ENCODE measurements around the gene CLASP1.
"Not testable (repeated sequence)": the region's sequence is repeated elsewhere in the genome, so short reads cannot be mapped to it uniquely, and the experiment has no call there.

Gene CLASP1

DNA sequence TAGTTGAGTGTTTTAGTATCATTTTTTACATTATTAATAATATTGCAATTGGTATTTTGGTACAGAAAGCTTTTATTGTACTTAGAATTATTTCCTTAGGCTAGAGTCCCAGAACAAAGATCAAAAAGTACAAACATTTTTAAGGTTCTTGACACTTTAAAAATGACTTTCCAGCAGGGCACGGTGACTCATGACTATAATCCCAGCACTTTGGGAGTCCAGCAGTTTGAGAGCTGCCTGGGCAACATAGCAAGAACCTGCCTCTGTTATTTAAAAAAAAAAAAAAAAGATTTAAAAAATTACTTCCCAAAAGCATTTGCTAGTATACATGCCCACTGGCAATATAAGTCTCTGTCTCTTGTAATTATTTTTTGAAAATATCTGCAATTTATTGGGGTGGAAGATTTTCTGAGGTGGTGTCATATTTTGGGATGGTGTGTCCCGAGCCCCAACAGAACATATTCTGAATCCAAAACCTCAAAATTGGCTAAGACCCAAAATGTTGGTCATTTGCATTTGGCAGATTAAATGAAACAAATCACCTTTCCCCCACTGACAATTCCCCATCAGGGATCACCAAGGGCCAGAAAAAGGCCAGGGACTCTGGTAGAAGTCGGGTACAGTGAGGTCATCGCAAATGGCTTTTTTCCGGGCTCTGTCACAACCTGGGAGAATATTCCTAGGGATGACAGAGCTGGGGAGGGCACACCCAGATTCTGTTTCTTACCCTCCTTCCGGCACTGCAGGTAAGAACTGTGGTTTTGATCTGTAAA is 45.3 kb upstream of the CLASP1 start:
- Histone ChIP-seq H3K4me3 (ENCODE audit: low read depth, low read length) (no peak overlapping the region), H3K27me3 (ENCODE audit: insufficient read depth, low read depth, severe bottlenecking) (no peaks in the 10 kb centered on the region), H3K9me3 (ENCODE audit: severe bottlenecking) (no peaks in the 10 kb centered on the region), H3K36me3 (no peaks in the 10 kb centered on the region), H3K27ac (no peak overlapping the region)
- TF ChIP-seq CTCF (IDR thresholded peaks at IDR 0.05; ENCODE audit: low read depth, low read length) = no peak
- DNase-seq = no peak

DNA sequence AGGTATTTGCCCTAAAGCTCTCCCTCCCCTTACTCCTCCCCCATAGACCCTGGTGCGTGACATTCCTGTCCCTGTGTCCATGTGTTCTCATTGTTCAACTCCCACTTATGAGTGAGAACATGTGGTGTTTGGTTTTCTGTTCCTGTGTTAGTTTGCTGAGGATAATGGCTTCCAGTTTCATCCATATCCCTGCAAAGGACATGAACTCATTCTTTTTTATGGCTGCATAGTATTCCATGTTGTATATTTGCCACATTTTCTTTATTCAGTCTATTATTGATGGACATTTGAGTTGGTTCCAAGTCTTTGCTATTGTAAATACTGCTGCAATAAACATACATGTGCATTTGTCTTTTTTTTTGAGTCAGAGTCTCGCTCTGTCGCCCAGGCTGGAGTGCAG is 41.3 kb upstream of the CLASP1 start:
- H3K9me3 ChIP-seq (ENCODE audit: severe bottlenecking); H3K27ac ChIP-seq; H3K27me3 ChIP-seq (ENCODE audit: insufficient read depth, low read depth, severe bottlenecking); DNase-seq; H3K4me3 ChIP-seq (ENCODE audit: low read depth, low read length); H3K36me3 ChIP-seq: not testable (repeated sequence)

DNA sequence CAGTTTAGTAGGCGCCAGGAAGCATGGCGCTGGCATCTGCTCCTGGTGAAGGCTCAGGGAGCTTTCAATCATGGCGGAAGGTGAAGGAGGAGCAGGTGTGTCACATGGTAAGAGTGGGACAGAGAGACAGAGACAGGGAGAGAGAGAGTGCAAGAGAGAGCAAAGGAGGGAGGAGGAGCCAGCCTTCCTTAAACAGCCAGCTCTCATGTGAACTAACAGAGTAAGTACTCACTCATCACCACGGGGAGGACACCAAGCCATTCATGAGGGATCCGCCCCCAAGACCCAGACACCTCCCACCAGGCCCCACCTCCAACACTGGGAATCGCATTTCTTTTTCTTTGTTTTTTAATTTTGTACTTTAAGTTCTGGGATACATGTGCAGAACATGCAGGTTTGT is 40.8 kb upstream of the CLASP1 start:
- no peak overlapping the region for H3K27ac ChIP-seq
- H3K9me3 ChIP-seq (ENCODE audit: severe bottlenecking) = no peaks in the 10 kb centered on the region
- no peak for DNase-seq
- H3K4me3 ChIP-seq (ENCODE audit: low read depth, low read length) = no peak overlapping the region
- no peak for TF ChIP-seq CTCF (IDR thresholded peaks at IDR 0.05; ENCODE audit: low read depth, low read length)
- no peaks in the 10 kb centered on the region for H3K36me3 ChIP-seq
- H3K27me3 ChIP-seq (ENCODE audit: insufficient read depth, low read depth, severe bottlenecking) = no peaks in the 10 kb centered on the region

- Histone ChIP-seq H3K27me3 (ENCODE audit: insufficient read depth, low read depth, severe bottlenecking) (no peaks in the 10 kb centered on the region), H3K4me3 (ENCODE audit: low read depth, low read length) (no peak overlapping the region), H3K27ac (no peak overlapping the region), H3K36me3 (no peaks in the 10 kb centered on the region), H3K9me3 (ENCODE audit: severe bottlenecking) (no peaks in the 10 kb centered on the region)
- peak; percentile 24 for DNase-seq
- TF ChIP-seq CTCF (IDR thresholded peaks at IDR 0.05; ENCODE audit: low read depth, low read length) = peak; percentile 25; the same call in 1 of the 2 replicates
Measured at GRCh38 chr2:121689356-121689755, 40.1 kb upstream of the CLASP1 start.

GRCh38 chr2:121688820-121689219 is 39.6 kb upstream of the CLASP1 start:
- no peak for TF ChIP-seq CTCF (IDR thresholded peaks at IDR 0.05; ENCODE audit: low read depth, low read length)
- no peak overlapping the region for H3K4me3 ChIP-seq (ENCODE audit: low read depth, low read length)
- DNase-seq = no peak
- H3K27me3 ChIP-seq (ENCODE audit: insufficient read depth, low read depth, severe bottlenecking) = no peaks in the 10 kb centered on the region
- H3K9me3 ChIP-seq (ENCODE audit: severe bottlenecking) = no peaks in the 10 kb centered on the region
- H3K27ac ChIP-seq = no peak overlapping the region
- no peaks in the 10 kb centered on the region for H3K36me3 ChIP-seq

- peaks cover 14% of the 10 kb centered on the region for H3K9me3 ChIP-seq (ENCODE audit: severe bottlenecking)
- H3K27ac ChIP-seq = no peak overlapping the region
- no peaks in the 10 kb centered on the region for H3K27me3 ChIP-seq (ENCODE audit: insufficient read depth, low read depth, severe bottlenecking)
- no peak for DNase-seq
- H3K36me3 ChIP-seq = no peaks in the 10 kb centered on the region
- H3K4me3 ChIP-seq (ENCODE audit: low read depth, low read length) = no peak overlapping the region
- no peak for TF ChIP-seq CTCF (IDR thresholded peaks at IDR 0.05; ENCODE audit: low read depth, low read length)
Measured at GRCh38 chr2:121686902-121687301, 37.6 kb upstream of the CLASP1 start.

Measured in WERI-Rb-1 (cell line).